GM21528 (cell line): Measurements from ENCODE around the gene ZNF394.
A peak's percentile ranks its signal among the peaks of the same experiment; 100 is the strongest.
"Not testable (repeated sequence)": the region's sequence is repeated elsewhere in the genome, so short reads cannot be mapped to it uniquely, and the experiment has no call there.

ENCODE experiments used
- ATAC-seq: cut with Tn5 transposase; IDR thresholded peaks from one replicate; pipeline ENCODE4 v1.9.1; 2021; ENCODE audit warnings: mild to moderate bottlenecking, moderate library complexity; ENCODE audit not compliant: unreplicated experiment, low FRiP score

ZNF394 gene

DNA sequence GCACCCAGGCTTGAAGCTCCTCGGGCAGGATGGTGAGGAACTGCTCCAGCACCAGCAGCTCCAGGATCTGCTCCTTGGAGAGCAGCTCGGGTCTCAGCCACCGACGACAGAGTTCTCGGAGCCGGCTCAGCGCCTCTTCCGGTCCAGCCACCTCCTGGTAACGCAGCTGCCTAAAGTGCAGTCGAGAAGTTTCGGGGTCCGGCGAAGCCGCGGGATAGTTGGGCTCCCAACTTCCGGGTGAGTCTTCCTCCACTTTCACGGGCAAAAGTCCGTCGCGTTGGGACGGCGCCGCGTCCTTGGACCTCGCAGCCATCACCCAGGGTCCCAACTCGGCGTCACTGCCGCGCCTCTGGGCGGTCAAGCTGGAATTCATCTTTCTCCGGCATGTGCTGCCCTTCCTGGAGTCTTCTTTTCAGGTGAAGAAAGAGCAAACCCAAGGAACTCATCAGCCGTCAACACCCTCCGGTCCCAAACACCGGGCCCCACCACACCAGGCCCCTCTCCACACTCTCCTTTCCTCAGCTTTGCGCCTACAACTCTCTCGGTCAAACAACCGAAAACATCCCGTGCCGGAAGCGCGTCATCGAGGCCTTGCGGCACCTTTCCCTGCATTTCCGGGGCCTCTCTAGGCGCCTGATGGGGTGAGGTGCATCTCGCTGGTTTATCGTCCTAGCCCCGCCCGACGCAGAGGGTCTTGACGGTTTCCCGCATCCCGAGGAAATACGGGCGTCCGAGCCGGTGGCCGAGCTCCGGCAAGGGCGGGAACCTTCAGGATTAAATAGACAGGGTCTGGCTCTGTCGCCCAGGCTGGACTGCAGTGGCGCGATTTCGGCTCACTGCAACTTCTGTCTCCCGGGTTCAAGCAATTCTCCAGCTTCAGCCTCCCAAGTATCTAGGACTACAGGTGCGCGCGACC is at the start of gene ZNF394:
ZNF394 (minus strand) TSS at position 561 of the 916 bp plus-strand sequence; CDS start at position 373, 188 bp downstream.
- ATAC-seq = peak; percentile 37

DNA sequence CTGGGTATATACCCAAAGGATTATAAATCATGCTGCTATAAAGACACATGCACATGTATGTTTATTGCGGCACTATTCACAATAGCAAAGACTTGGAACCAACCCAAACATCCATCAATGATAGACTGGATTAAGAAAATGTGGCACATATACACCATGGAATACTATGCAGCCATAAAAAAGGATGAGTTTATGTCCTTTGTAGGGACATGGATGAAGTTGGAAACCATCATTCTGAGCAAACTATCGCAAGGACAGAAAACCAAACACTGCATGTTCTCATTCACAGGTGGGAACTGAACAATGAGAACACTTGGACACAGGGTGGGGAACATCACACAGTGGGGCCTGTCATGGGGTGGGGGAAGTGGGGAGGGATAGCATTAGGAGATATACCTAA is 49.5 kb upstream of the ZNF394 start:
- ATAC-seq = not testable (repeated sequence)

DNA sequence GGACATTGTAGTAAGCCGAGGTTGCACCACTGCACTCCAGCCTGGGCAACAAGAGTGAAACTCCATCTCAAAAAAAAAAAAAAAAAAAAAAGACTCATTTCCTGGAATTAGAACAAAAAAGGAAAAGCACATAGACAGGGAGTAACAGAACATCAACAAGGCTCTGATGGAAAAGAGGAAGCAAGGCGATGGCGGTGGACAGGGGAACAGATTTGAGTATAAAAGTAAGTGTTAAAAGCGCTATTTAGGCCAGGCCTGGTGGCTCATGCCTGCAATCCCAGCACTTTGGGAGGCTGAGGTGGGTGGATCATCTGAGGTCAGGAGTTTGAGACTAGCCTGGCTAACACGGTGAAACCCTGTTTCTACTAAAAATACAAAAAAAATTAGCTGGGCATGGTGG is 45.2 kb upstream of the ZNF394 start:
- not testable (repeated sequence) for ATAC-seq

DNA sequence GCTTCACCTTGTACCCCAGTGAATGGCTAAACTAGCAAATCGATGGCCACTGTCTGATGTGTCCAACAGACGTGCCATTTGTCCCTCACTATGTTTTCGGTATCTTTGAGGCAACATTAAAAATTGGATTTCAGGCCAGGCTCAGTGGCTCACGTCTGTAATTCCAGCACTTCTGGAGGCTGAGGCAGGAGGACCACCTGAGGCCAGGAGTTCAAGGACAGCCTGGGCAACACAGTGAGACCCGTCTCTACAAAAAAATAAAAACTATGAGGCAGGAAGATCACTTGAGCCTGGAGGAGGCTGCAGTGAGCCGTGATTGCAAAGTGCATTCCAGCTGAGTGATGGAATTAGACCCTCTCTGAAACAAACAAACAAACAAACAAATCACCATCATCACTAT is 43.8 kb upstream of the ZNF394 start:
- no peak for ATAC-seq

DNA sequence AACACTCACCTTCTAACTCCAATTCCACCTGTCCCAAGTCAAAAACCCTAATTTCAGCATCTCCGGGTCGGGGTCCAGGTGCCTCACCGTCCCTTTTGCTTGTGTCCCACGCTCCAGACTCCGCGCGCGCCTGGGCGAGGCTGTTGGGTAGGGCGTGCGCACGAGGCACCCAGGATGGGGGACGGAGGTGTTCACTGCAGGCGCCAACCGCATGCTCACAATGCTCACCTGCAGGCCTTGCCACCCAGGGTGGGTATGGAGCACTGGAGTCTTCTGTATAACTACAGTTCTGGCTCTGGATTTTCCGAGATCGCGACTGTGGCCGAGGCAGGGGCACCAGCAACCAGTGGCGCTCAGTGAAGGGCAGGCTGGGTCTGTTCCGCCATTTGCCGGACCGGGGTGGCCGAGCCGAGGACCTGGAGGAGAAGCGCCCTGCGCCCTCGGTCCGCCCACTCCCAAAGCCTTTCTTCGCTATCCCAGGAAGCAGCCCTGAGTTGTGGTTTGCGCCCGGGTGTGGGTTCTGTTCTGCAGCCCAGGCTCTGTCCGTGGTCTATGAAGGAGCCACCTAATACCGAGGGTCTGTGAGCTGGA is 43.1 kb upstream of the ZNF394 start:
- ATAC-seq = no peak

DNA sequence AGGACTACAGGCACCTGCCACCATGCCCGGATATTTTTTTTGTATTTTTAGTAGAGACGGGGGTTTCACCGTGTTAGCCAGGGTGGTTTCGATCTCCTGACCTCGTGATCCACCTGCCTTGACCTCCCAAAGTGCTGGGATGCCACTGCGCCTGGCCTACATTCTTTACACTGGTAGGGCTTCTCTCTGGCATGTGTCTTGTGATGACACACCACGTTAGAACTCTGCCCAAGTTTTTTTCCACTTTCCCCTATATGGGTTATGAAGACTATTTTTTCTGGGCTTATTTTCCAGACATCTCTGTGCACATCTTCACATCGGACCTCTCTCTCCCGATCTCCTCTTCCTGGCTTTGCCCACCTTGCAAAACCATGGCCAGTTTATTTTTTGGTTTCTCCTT is 41.1 kb upstream of the ZNF394 start:
- no peak for ATAC-seq

DNA sequence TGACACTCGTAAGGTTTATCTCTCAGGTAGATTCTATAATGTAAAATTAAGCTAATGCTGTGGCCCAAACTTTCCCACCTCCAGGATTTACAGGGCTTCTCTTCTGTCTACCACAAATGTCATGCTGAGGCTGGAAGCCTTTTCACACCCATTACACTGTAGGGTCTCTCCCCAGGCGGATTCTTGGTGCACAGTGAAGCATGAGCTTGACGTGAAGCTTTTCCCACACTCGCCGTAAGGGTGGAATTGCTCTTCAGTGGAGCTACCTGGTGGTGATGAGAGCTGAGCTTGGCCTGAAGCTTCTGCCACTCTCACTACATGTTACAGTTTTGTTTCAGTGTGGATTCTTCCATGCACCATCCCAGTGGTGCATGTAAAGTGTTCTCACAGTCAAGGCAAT is 40.5 kb upstream of the ZNF394 start:
- ATAC-seq = no peak

DNA sequence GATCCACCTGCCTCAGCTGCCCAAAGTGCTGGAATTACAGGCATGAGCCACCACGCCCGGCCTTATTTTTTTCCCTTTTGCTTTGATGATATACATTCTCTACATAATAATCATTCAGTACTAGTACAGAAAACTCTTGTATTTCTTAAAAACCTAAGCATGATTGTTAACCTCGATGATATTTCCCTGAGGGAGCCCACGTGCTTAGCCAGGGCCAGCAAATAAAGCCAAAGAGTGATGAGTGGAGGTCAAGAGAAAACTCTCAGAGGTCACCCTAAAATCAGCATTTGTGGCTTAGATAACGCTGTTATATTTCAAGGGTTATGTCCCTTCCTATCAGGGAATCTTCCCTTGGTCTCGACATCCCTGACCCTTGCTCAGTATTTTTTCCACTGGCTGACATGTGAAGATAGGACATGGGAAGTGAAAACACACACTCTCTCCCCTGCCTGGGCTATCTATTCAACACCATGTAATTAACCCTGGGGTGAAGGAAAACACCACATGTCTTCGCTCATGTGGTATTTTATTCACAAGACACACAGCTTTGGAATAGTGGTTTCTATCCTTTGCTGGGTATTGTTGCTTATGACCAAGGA is 39.2 kb upstream of the ZNF394 start:
- ATAC-seq = no peak

DNA sequence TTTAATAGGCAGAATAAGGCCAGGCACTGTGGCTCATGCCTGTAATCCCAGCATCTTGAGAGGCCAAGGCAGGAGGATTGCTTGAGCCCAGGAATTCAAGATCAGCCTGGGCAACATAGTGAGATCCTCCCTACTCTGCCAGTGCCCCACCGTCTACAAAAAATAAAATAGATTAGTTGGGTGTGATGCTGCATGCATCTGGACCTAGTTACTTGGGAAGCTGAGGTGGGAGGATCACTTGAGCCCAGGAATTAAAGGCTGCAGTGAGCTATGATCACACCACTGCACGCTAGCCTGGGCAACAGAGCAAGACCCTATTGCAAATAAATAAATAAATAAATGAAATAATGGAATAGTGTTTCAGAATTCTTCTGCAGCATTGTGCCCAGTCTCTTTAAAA is 35.6 kb upstream of the ZNF394 start:
- no peak for ATAC-seq

DNA sequence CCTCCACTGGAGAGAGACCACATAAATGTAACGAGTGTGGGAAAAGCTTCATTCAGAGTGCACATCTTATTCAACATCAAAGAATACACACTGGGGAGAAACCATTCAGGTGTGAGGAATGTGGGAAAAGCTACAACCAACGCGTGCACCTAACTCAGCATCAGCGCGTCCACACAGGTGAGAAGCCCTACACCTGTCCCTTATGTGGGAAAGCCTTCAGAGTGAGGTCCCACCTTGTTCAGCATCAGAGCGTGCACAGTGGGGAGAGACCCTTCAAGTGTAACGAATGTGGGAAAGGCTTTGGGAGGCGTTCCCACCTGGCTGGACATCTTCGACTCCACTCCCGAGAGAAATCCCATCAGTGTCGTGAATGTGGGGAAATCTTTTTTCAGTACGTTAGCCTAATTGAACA is 31.3 kb upstream of the ZNF394 start:
- no peak for ATAC-seq

DNA sequence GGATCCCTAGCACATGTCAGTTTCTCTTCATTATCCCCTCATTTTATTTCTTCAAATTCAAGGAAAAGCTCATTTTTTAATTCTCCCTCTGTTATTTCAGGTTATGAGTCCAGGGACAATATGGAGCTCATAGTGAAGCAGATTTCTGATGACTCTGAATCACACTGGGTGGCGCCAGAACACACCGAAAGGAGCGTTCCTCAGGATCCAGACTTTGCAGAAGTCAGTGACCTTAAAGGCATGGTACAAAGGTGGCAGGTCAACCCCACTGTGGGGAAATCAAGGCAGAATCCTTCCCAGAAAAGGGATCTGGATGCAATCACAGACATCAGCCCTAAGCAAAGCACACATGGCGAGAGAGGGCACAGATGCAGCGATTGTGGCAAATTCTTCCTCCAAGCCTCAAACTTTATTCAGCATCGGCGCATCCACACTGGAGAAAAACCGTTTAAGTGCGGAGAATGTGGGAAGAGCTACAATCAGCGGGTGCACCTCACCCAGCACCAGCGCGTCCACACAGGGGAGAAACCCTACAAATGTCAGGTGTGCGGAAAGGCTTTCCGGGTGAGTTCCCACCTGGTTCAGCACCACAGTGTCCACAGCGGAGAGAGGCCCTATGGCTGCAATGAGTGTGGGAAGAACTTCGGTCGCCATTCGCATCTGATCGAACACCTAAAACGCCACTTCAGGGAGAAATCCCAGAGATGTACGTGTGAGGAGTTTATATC is 25.8 kb upstream of the ZNF394 start:
- no peak for ATAC-seq

DNA sequence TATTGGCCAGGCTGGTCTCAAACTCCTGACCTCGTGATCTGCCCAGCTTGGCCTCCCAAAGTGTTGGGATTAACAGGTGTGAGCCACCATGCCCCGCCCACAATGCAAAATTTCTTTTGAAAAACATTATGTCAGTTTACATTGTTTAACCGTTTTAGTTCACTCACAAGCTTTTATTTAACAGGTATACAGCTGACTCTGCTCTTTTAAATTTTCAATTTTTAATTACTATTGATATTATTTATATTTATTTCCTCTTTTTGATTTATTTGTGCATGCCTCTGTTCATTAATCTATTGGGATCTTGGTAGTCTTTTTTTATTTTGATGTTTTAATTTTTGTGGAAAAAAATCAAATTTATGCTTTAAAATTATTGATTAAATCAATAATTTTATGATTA is 21.3 kb upstream of the ZNF394 start:
- ATAC-seq = no peak

DNA sequence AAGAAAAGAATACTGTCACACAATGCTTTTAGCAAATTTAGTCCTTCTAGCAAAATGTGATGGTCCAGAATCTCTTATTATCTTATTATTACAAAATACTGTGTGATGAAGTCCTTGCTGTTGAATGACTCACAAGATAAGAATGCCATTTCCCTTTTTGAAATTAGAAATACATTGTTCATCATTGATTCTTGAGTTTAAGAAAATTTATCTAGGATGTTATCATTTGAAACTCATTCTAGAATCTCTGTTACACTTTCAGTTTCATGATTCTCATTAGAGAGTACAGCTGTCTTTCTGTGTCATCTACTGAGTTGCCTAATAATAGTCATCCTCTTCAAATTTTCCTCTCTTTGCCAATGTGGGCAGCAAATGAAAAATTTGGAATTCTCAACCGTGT is 14.0 kb upstream of the ZNF394 start:
- ATAC-seq = no peak

DNA sequence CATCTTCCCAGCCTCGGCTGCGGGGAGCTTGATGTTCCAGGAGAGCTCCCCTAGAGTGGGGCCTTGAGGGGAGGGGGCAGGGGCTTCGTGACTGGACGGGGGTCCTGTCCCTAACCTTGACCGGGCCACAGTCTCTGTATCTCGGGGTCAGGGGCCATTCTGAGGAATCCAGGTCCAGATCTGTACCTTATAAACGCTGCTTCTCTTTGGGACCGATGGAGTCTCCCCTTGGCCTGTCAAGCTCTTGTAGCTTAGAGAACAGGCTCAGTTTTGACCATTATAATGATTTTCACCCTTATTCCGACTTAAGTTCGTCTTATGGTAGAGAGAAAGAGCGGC is 5.2 kb upstream of the ZNF394 start:
- ATAC-seq = peak; percentile 6

DNA sequence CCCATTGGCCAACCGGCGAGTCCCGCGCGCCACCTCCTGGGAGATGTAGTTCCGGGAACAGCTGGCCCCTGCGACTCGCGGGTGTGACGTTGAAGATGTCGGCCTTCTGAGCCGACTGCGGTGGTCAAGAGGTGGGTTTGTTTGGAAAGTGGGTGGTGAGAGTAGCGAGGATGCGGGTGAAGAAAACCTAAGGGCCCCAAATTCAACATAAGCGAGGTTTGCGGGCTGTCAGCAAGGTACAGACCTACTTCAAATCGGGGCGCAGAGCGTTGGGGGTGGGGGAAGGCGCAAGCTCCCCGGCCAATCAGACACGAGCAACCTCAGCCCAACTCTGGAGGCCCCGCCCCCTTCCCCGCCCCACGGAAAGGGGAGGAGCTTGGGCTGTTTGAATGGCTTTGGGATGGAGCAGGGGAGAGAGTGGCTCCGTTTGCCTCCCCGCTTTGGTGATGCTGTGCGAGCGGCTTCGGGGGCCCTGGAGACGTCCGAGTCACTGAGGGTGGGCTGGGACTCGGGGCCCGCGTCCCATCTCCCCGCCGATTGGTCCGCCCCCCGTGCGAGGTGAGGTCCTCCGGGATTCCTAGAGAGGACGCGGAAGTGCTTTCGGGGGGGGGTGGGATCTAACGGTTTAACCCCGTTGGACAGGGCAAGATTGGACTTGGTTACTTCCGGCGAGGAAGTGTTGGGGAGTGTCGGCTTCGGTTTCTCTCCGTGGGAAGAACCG is 4.7 kb upstream of the ZNF394 start, which contains the start of gene ZKSCAN5:
ZKSCAN5 (plus strand) TSS at position 60 of the 721 bp plus-strand sequence. CDS start 1,383 bp downstream, outside the sequence.
- peak; percentile 81 for ATAC-seq

DNA sequence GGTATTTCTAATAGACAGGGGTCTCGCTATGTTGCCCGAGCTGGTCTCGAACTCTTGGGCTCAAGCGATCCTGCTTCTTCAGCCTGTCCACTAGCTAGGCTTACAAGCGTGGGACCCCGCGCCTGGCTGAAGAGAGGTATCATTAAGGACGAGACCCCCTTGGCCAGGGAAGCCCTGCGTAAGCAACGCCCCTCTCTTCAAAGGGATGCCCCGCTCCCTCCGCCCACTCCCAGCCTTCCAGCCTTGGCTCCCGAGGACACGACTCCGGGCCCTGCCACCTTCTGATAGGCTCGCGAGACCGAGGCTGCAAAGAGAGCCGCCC is 4.2 kb upstream of the ZNF394 start:
- peak; percentile 1 for ATAC-seq

DNA sequence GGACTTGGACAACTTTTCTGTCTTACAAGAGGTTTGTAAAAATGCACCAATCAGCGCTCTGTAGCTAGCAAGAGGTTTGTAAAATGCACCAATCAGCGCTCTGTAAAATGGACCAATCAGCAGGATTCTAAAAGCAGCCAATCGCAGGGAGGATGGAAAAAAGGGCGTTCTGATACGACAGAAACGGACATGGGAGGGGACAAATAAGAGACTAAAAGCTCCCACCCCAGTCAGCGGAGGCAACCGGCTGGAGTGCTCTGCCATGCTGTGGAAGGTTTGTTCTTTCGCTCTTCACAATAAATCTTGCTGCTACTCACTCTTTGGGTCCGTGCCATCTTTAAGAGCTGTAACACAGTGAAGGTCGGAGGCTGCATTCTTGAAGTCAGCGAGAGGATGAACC is 1.2 kb upstream of the ZNF394 start:
- not testable (repeated sequence) for ATAC-seq

DNA sequence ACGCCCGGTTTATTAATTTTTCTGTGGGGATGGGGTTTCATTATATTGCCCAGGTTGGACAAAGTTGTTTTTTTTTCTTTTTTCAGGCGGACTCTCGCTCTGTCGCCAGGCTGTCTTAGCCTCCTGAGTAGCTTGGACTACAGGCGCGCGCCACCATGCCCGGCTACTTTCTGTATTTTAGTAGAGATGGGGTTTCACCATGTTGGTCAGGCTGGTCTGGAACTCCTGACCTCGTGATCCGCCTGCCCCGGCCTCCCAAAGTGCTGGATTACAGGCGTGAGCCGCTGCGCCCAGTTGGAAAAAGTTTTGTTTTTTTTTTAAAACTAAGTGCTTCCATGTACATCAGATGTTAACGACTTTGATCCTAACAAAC is 542 bp upstream of the ZNF394 start:
- ATAC-seq = no peak

DNA sequence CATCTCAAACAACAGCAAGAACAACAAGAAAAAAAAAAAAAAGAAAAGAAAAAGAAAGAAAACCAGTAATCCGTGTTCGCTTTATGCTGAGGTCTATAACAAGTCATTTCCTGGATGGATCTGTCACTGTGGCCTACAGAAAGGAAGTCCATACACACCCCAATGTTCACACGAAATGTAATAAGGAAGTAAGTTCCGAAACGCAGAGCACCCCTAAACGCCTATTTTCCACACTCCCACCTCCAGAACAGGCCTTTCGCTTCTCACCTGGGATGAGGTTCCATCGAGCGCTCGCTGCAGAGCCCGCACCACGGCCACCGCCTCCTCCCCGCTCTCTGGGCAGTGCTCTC is 735 bp downstream of the ZNF394 start:
- peak; percentile 14 for ATAC-seq

DNA sequence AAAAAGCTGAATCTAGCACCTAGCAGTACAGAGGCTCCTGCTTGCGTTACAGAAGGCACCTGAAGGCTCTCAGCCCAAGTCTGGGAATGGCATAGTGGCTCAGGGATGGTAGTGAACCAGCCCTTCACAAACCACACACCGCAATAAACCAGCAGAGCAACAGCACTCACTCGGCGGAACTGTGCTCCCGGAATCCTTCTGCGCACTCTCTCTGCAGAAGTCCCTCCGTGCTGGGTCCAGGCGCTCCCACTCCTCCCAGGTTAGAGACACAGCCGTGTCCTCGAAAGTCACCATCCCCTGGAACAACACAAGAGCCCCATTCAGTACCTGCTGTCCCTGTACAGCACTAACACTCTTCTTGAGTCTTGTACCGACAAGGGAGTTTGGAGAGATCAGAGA is 1.5 kb downstream of the ZNF394 start:
- ATAC-seq = no peak
